GM19035 (cell line): ENCODE data around the gene SPACA4.
A peak's percentile ranks its signal among the peaks of the same experiment; 100 is the strongest.

ENCODE experiments used
- ATAC-seq: cut with Tn5 transposase; IDR thresholded peaks from one replicate; pipeline ENCODE4 v1.9.1; 2021; ENCODE audit not compliant: unreplicated experiment

Gene SPACA4

GRCh38 chr19:48633148-48634035 is 26.9 kb downstream of the SPACA4 start:
- no peak for ATAC-seq

GRCh38 chr19:48634036-48634342 is 27.4 kb downstream of the SPACA4 start:
- ATAC-seq = no peak

- ATAC-seq = peak; percentile 33
Measured at GRCh38 chr19:48634424-48635262, 28.1 kb downstream of the SPACA4 start.

GRCh38 chr19:48635263-48635965 is 28.9 kb downstream of the SPACA4 start:
- ATAC-seq = peak; percentile 10

GRCh38 chr19:48635966-48636858 is 29.7 kb downstream of the SPACA4 start:
- ATAC-seq = no peak

GRCh38 chr19:48636859-48637448 is 30.4 kb downstream of the SPACA4 start, which contains the start of gene DBP:
DBP (minus strand) TSS chr19:48637379; CDS start chr19:48636994, 385 bp downstream.
- ATAC-seq = no peak

- peak; percentile 61 for ATAC-seq
Measured at GRCh38 chr19:48637449-48637947, 31.0 kb downstream of the SPACA4 start.

GRCh38 chr19:48637948-48638830 is 31.6 kb downstream of the SPACA4 start:
- ATAC-seq = peak; percentile 16

- no peak for ATAC-seq
Measured at GRCh38 chr19:48638831-48639381, 32.4 kb downstream of the SPACA4 start.

- ATAC-seq = no peak
Measured at GRCh38 chr19:48639483-48640375, 33.2 kb downstream of the SPACA4 start.

- ATAC-seq = no peak
Measured at GRCh38 chr19:48641850-48642249, 35.3 kb downstream of the SPACA4 start.

- no peak for ATAC-seq
Measured at GRCh38 chr19:48642862-48643261, 36.3 kb downstream of the SPACA4 start.

- ATAC-seq = no peak
Measured at GRCh38 chr19:48644355-48644754, 37.8 kb downstream of the SPACA4 start.

- peak; percentile 55 for ATAC-seq
Measured at GRCh38 chr19:48644839-48645619, 38.5 kb downstream of the SPACA4 start.

GRCh38 chr19:48645620-48646000 is 39.1 kb downstream of the SPACA4 start:
- no peak for ATAC-seq

GRCh38 chr19:48646001-48646721 is 39.6 kb downstream of the SPACA4 start, which contains the start of gene CA11:
CA11 (minus strand) TSS chr19:48646187; CDS start chr19:48645632, 555 bp downstream.
- peak; percentile 74 for ATAC-seq
